Endodermal cell (in vitro differentiated cells): ENCODE data around the gene TTLL1. TPM values are rescaled to one million over a fixed set of nuclear protein-coding genes. Genes with fewer than 3 reads are reported as not detected.

ENCODE experiments used
- DNase-seq: peaks from one replicate; pipeline ENCODE4 v3.0.0-alpha.2; 2017
- H3K27ac ChIP-seq: 2 replicates; pipeline ENCODE4 v1.5.1; 2013; ENCODE audit warnings: mild to moderate bottlenecking, low read depth, low read length, moderate library complexity
- H3K27me3 ChIP-seq: 2 replicates; pipeline ENCODE4 v1.6.1; 2013; ENCODE audit warnings: mild to moderate bottlenecking, low read length, moderate library complexity; ENCODE audit not compliant: insufficient read depth, control insufficient read depth, poor library complexity, severe bottlenecking
- H3K36me3 ChIP-seq: 2 replicates; pipeline ENCODE4 v1.7.0; 2013; ENCODE audit warnings: mild to moderate bottlenecking, low read length, moderate library complexity; ENCODE audit not compliant: control insufficient read depth, insufficient read depth
- H3K4me1 ChIP-seq: one replicate; pipeline ENCODE4 v1.7.0; 2013; ENCODE audit warnings: low read length; ENCODE audit not compliant: control insufficient read depth, insufficient read depth
- H3K4me3 ChIP-seq: 2 replicates; pipeline ENCODE4 v1.5.1; 2013; ENCODE audit warnings: mild to moderate bottlenecking, low read length, moderate library complexity
- H3K9ac ChIP-seq: 2 replicates; pipeline ENCODE4 v1.6.1; 2013; ENCODE audit warnings: mild to moderate bottlenecking, low read length, moderate library complexity; ENCODE audit not compliant: poor library complexity, severe bottlenecking; ENCODE audit errors: extremely low read depth
- H3K9me3 ChIP-seq: 2 replicates; pipeline ENCODE4 v1.6.1; 2013; ENCODE audit warnings: mild to moderate bottlenecking, low read length, moderate library complexity; ENCODE audit not compliant: control insufficient read depth
- H3K27ac Mint-ChIP-seq: 2 replicates; pipeline ENCODE4 v1.8.0; 2020; ENCODE audit warnings: mixed read lengths
- H3K27me3 Mint-ChIP-seq: 2 replicates; pipeline ENCODE4 v1.8.0; 2021; ENCODE audit warnings: mild to moderate bottlenecking, mixed read lengths; ENCODE audit not compliant: insufficient read depth
- H3K36me3 Mint-ChIP-seq: 2 replicates; pipeline ENCODE4 v1.8.0; 2020; ENCODE audit warnings: low read depth, mixed read lengths
- H3K4me1 Mint-ChIP-seq: 2 replicates; pipeline ENCODE4 v1.8.0; 2020; ENCODE audit warnings: mixed read lengths
- H3K4me3 Mint-ChIP-seq: 2 replicates; pipeline ENCODE4 v1.8.0; 2020; ENCODE audit warnings: mild to moderate bottlenecking, moderate library complexity, mixed read lengths
- H3K9me3 Mint-ChIP-seq: 2 replicates; pipeline ENCODE4 v1.8.0; 2020; ENCODE audit warnings: mild to moderate bottlenecking, mixed read lengths
- CTCF ChIP-seq: fragments of 200-600 bp; sonication (generic); conservative IDR thresholded peaks from 2 replicates; pipeline ENCODE4 v1.5.0; 2021; ENCODE audit warnings: antibody characterized with exemption, mild to moderate bottlenecking
- WGBS, 2 experiments: methylation state at CpG; one replicate each; pipeline versions ENCODE4 v1.1.5 to v1.1.7; 2013; ENCODE audit warnings: missing lambda C conversion rate in 2 of 2, mixed read lengths in 1 of 2; ENCODE audit not compliant: insufficient coverage in 1 of 2, insufficient read length in 1 of 2; 5-methylcytosine and 5-hydroxymethylcytosine counted together
- total RNA-seq, 2 donors: library from RNA; stranded (reverse); fragmentation: NEBNext Ultra II Directional in 1 of 2; extraction: Animal tissue kit (Norgen Biotek cat#: 25700) in 1 of 2; gene quantifications; 2 replicates in 1 of 2; 3 replicates in 1 of 2; pipeline ENCODE4 v1.2.1, GENCODE V29; 2021

TTLL1 gene
- total RNA-seq, 2 donors from 2014 or later = 6.9 to 10.4 TPM

GRCh38 chr22:43035250-43035649 is 53.9 kb downstream of the TTLL1 start:
- TF ChIP-seq CTCF = no peak

GRCh38 chr22:43031617-43032016 is 57.6 kb downstream of the TTLL1 start:
- Histone ChIP-seq H3K27ac (no peak overlapping the region), H3K9me3 (no peaks in the 10 kb centered on the region), H3K4me1 (no peaks in the 10 kb centered on the region), H3K9ac (no peak overlapping the region), H3K4me3 (no peak overlapping the region), H3K27me3 (no peaks in the 10 kb centered on the region), H3K36me3 (no peaks in the 10 kb centered on the region)
- Mint-ChIP-seq H3K4me1 (peaks cover 3% of the 10 kb centered on the region), H3K9me3 (no peaks in the 10 kb centered on the region), H3K27ac (peak overlapping the region; percentile 39), H3K27me3 (no peaks in the 10 kb centered on the region), H3K4me3 (no peak overlapping the region), H3K36me3 (no peaks in the 10 kb centered on the region)
- 85 to 100% methylated on average over 2 to 3 of the region's 3 CpGs for WGBS, 2 experiments
- TF ChIP-seq CTCF = no peak
- no peak for DNase-seq

More at GRCh38 chr22:43035250-43035649, 53.9 kb downstream of the TTLL1 start:
- Mint-ChIP-seq H3K4me1 (peaks cover 3% of the 10 kb centered on the region), H3K9me3 (no peaks in the 10 kb centered on the region), H3K36me3 (no peaks in the 10 kb centered on the region), H3K4me3 (no peak overlapping the region), H3K27me3 (no peaks in the 10 kb centered on the region), H3K27ac (no peak overlapping the region)
- Histone ChIP-seq H3K4me3 (no peak overlapping the region), H3K9me3 (no peaks in the 10 kb centered on the region), H3K27me3 (no peaks in the 10 kb centered on the region), H3K36me3 (no peaks in the 10 kb centered on the region), H3K9ac (no peak overlapping the region), H3K4me1 (no peaks in the 10 kb centered on the region), H3K27ac (no peak overlapping the region)
- no peak for DNase-seq
- 89 to 96% methylated on average over 3 to 9 of the region's 9 CpGs for WGBS, 2 experiments

- no peak overlapping the region for H3K9ac ChIP-seq
- H3K4me1 Mint-ChIP-seq = peaks cover 9% of the 10 kb centered on the region
- no peaks in the 10 kb centered on the region for H3K9me3 Mint-ChIP-seq
- no peaks in the 10 kb centered on the region for H3K27me3 ChIP-seq
- no peak overlapping the region for H3K27ac Mint-ChIP-seq
- no peak overlapping the region for H3K4me3 Mint-ChIP-seq
- H3K27me3 Mint-ChIP-seq = peaks cover 6% of the 10 kb centered on the region
- no peak overlapping the region for H3K4me3 ChIP-seq
- H3K9me3 ChIP-seq = no peaks in the 10 kb centered on the region
- peaks cover 5% of the 10 kb centered on the region for H3K36me3 Mint-ChIP-seq
- no peaks in the 10 kb centered on the region for H3K36me3 ChIP-seq
- no peak for DNase-seq
- no peak overlapping the region for H3K27ac ChIP-seq
- no peak for TF ChIP-seq CTCF
- WGBS, 2 experiments = 93 to 95% methylated on average over 3 to 6 of the region's 6 CpGs
- H3K4me1 ChIP-seq = no peaks in the 10 kb centered on the region
Measured at GRCh38 chr22:43018615-43019014, 70.6 kb downstream of the TTLL1 start.
